Sigmoid colon (tissue), 4 donors: ENCODE results near the gene RGS8.

Experiments used
- EP300 ChIP-seq, 4 donors: sonication (generic); formaldehyde crosslinking; IDR thresholded peaks; one replicate each; pipeline ENCODE4 v1.6.1; 2017; ENCODE audit warnings: antibody characterized with exemption in 4 of 4
- POLR2A ChIP-seq, 2 donors: fragments of 450-650 bp; IDR thresholded peaks; one replicate each; pipeline ENCODE4 v1.6.1; 2016; ENCODE audit warnings: antibody characterized with exemption in 2 of 2, mild to moderate bottlenecking in 2 of 2, moderate library complexity in 2 of 2
- TF ChIP-seq, protein P1 (sequence below), 4 experiments: fragments of 450-650 bp in 3 of 4; fragments of 200-600 bp in 1 of 4; IDR thresholded peaks; one replicate each; pipeline ENCODE4 v1.5.1; 2016 to 2019; ENCODE audit warnings: antibody characterized with exemption in 4 of 4, mild to moderate bottlenecking in 3 of 4, moderate library complexity in 2 of 4

DNA sequence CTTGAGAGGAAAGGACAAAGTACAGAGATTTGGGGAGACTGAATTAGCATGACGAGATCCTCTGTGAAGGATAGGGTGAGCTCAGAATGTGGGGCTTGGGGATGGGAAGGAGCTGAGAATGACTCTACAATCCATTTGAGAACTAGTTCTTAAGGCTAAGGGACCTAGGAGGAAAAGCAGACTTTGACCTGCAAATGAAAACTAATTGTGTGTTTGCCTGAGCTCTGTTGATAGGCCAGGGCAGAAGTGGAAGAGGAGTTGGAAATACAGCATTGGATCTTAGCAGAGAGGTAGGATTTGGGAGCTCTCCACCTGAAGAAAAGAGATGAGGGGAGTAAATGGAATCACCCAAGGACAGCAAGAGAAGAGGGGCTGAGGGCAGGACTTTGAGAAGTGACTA lies 2.1 kb upstream of the RGS8 start:
- TF ChIP-seq, protein P1, sequence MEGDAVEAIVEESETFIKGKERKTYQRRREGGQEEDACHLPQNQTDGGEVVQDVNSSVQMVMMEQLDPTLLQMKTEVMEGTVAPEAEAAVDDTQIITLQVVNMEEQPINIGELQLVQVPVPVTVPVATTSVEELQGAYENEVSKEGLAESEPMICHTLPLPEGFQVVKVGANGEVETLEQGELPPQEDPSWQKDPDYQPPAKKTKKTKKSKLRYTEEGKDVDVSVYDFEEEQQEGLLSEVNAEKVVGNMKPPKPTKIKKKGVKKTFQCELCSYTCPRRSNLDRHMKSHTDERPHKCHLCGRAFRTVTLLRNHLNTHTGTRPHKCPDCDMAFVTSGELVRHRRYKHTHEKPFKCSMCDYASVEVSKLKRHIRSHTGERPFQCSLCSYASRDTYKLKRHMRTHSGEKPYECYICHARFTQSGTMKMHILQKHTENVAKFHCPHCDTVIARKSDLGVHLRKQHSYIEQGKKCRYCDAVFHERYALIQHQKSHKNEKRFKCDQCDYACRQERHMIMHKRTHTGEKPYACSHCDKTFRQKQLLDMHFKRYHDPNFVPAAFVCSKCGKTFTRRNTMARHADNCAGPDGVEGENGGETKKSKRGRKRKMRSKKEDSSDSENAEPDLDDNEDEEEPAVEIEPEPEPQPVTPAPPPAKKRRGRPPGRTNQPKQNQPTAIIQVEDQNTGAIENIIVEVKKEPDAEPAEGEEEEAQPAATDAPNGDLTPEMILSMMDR (IDR thresholded peaks at IDR 0.05): no peak
- TF ChIP-seq POLR2A (IDR thresholded peaks at IDR 0.05) (no peak), EP300 (IDR thresholded peaks at IDR 0.05) (no peak)
